Endothelial cell of umbilical vein (primary cell): ENCODE data around the gene PUS1. TPM values are rescaled to one million over a fixed set of nuclear protein-coding genes. Genes with fewer than 3 reads are reported as not detected.

Experiments
- BruUV-seq: library from RNA; stranded (reverse); fragments of 400-500 nt; replicated peaks from 2 replicates; lab custom pipeline; 2021; lab: Mats Ljungman, UMichigan
- CTCF ChIA-PET: fragments of 300-600, 350-600 bp; sonication (Branson Sonifier 250); formaldehyde crosslinking; loops from one replicate; lab custom pipeline; 2021; ENCODE audit warnings: antibody characterized with exemption, inconsistent platforms; lab: Charles Lee
- POLR2A ChIA-PET: fragments of 300-600, 350-600 bp; sonication (Branson Sonifier 250); formaldehyde crosslinking; loops from one replicate; lab custom pipeline; 2021; ENCODE audit warnings: antibody characterized with exemption, inconsistent platforms; lab: Charles Lee
- DNase-seq: peaks from one replicate; pipeline ENCODE4 v3.0.0-alpha.2; 2011; ENCODE audit warnings: low read depth, low spot score
- FAIRE-seq: peaks from 2 replicates; lab custom pipeline; 2011; peaks lifted over from hg19 to GRCh38; lab: Jason Lieb, UNC
- H2AFZ ChIP-seq: 2 replicates; pipeline ENCODE4 v1.6.0; 2012; ENCODE audit warnings: low read depth, low read length, control low read depth, inconsistent platforms
- H3K27ac ChIP-seq: 2 replicates; pipeline ENCODE4 v1.5.1; 2011; ENCODE audit warnings: low read depth, mild to moderate bottlenecking, control low read depth, low read length, moderate library complexity; ENCODE audit not compliant: insufficient read depth
- H3K27me3 ChIP-seq, 2 experiments: 2 replicates each; pipeline versions ENCODE4 v1.6.0 to v1.6.1; 2011; ENCODE audit warnings: low read length in 2 of 2, mixed read lengths in 1 of 2; ENCODE audit not compliant: control insufficient read depth in 2 of 2, insufficient read depth in 2 of 2
- H3K36me3 ChIP-seq, 2 experiments: 2 replicates in 1 of 2; 3 replicates in 1 of 2; pipeline ENCODE4 v1.5.1; 2011; ENCODE audit warnings: low read length in 2 of 2, mild to moderate bottlenecking in 1 of 2, moderate library complexity in 1 of 2; ENCODE audit not compliant: control insufficient read depth in 2 of 2, insufficient read depth in 2 of 2; ENCODE audit errors: extremely low read depth in 1 of 2
- H3K4me1 ChIP-seq: 3 replicates; pipeline ENCODE4 v1.5.1; 2011; ENCODE audit warnings: mild to moderate bottlenecking, low read length; ENCODE audit not compliant: control insufficient read depth, insufficient read depth; ENCODE audit errors: extremely low read depth
- H3K4me2 ChIP-seq: 2 replicates; pipeline ENCODE4 v1.6.1; 2011; ENCODE audit warnings: low read length, control low read depth, mixed read lengths; ENCODE audit not compliant: insufficient read depth
- H3K4me3 ChIP-seq, 3 experiments: fragments of 200-600 bp in 1 of 3; sonication (generic), shearing (Covaris generic) in 1 of 3; replicated peaks in 1 of 3; 2 replicates each; pipeline ENCODE4 v1.5.1; 2011 to 2016; ENCODE audit warnings: control low read depth in 3 of 3, low read length in 3 of 3, mild to moderate bottlenecking in 2 of 3, inconsistent platforms in 1 of 3, low read depth in 1 of 3, moderate library complexity in 1 of 3; ENCODE audit not compliant: insufficient read depth in 1 of 3
- H3K79me2 ChIP-seq: 2 replicates; pipeline ENCODE4 v1.6.0; 2012; ENCODE audit warnings: low read length, inconsistent platforms; ENCODE audit not compliant: control insufficient read depth, insufficient read depth
- H3K9ac ChIP-seq: replicated peaks from 2 replicates; pipeline ENCODE3; 2011; ENCODE audit warnings: low read length, control low read depth; ENCODE audit not compliant: insufficient read depth; ENCODE audit errors: extremely low read depth
- H3K9me1 ChIP-seq: replicated peaks from 3 replicates; pipeline ENCODE4 v1.6.0; 2011; ENCODE audit warnings: mild to moderate bottlenecking, low read length; ENCODE audit not compliant: control insufficient read depth, insufficient read depth; ENCODE audit errors: extremely low read depth
- H3K9me3 ChIP-seq: replicated peaks from 2 replicates; pipeline ENCODE4 v1.5.1; 2012; ENCODE audit warnings: low read length, inconsistent platforms; ENCODE audit not compliant: control insufficient read depth, insufficient read depth
- H4K20me1 ChIP-seq: replicated peaks from 2 replicates; pipeline ENCODE3; 2011; ENCODE audit warnings: mild to moderate bottlenecking, low read length; ENCODE audit not compliant: control insufficient read depth, insufficient read depth; ENCODE audit errors: extremely low read depth
- CTCF ChIP-seq, 2 donors: IDR thresholded peaks; 1 replicate in 1 of 2; 2 replicates in 1 of 2; pipeline ENCODE4 v1.5.1; 2011; ENCODE audit warnings: low read length in 2 of 2, mild to moderate bottlenecking in 2 of 2, moderate library complexity in 2 of 2, control low read depth in 1 of 2, inconsistent platforms in 1 of 2, low read depth in 1 of 2; ENCODE audit not compliant: insufficient read depth in 1 of 2; ENCODE audit errors: extremely low read depth in 1 of 2
- EZH2 ChIP-seq: IDR thresholded peaks from 2 replicates; pipeline ENCODE4 v1.6.1; 2012; ENCODE audit warnings: borderline replicate concordance, low read depth, mild to moderate bottlenecking, moderate library complexity, low read length, inconsistent platforms; ENCODE audit not compliant: severe bottlenecking
- FOS ChIP-seq: IDR thresholded peaks from 2 replicates; pipeline ENCODE4 v1.6.1; 2011; ENCODE audit warnings: mild to moderate bottlenecking, low read length, moderate library complexity, borderline replicate concordance; ENCODE audit not compliant: insufficient read depth
- GATA2 ChIP-seq: IDR thresholded peaks from 2 replicates; pipeline ENCODE4 v1.7.0; 2011; ENCODE audit warnings: low read depth, mild to moderate bottlenecking, moderate library complexity, mixed read lengths, low read length; ENCODE audit not compliant: insufficient read length, insufficient read depth
- JUN ChIP-seq: IDR thresholded peaks from 2 replicates; pipeline ENCODE4 v1.6.1; 2011; ENCODE audit warnings: borderline replicate concordance, low read depth; ENCODE audit not compliant: insufficient read length, insufficient read depth
- MAX ChIP-seq: IDR thresholded peaks from 2 replicates; pipeline ENCODE4 v1.6.1; 2011; ENCODE audit not compliant: insufficient read depth, insufficient read length
- MYC ChIP-seq: IDR thresholded peaks from one replicate; pipeline ENCODE4 v1.6.1; 2011; ENCODE audit warnings: mild to moderate bottlenecking, low read depth, low read length
- POLR2A ChIP-seq: IDR thresholded peaks from 2 replicates; pipeline ENCODE4 v1.6.1; 2012; ENCODE audit warnings: low read depth, mild to moderate bottlenecking, control low read depth, low read length
- POLR2AphosphoS5 ChIP-seq: IDR thresholded peaks from 2 replicates; pipeline ENCODE4 v1.6.1; 2012; ENCODE audit warnings: low read depth, mild to moderate bottlenecking, control low read depth, low read length, moderate library complexity; ENCODE audit not compliant: insufficient read depth
- dilution Hi-C: fragments of 300-500 bp; cut with MboI; formaldehyde crosslinking; loops from one replicate; pipeline ENCODE4 v1.15.0; 2019; ENCODE audit warnings: low sequenced_read_pairs; ENCODE audit not compliant: extremely low pct_ligation_motif_present
- intact Hi-C: fragments of 100-400 bp; cut with micrococcal nuclease; formaldehyde crosslinking; loops from one replicate; pipeline ENCODE4 v1.10.0; 2022
- polyA plus RNA-seq, 4 experiments: library from polyadenylated mRNA; depleted of rRNA in 3 of 4; stranded (reverse) in 3 of 4; unstranded in 1 of 4; fragments of >200 nt; gene quantifications; 2 replicates each; pipeline versions ENCODE4 v1.2.1 to v1.2.3, GENCODE V29; 2011 to 2012; ENCODE audit warnings: missing spikeins in 1 of 4
- total RNA-seq: library from RNA; stranded (reverse); gene quantifications from 2 replicates; pipeline ENCODE4 v1.2.3, GENCODE V29; 2021

PUS1 gene
- total and polyA plus RNA-seq, 2 donors (not counting 3 experiments of a cell fraction or from before 2014, with no cell fraction given): 33.9 to 52.2 TPM

- ChIA-PET POLR2A (no interaction called here), CTCF (interaction anchor here (2.0 kb wide), 1 partner anchor 13 kb away, joined by 6 read pairs; no protein-coding TSS in a partner anchor)
- Histone ChIP-seq H3K9me3 (no peaks in the 10 kb centered on the region), H3K27ac (no peak overlapping the region), H3K4me2 (no peak overlapping the region), H3K27me3 (no peaks in the 10 kb centered on the region), H3K4me3 (no peak overlapping the region), H3K4me1 (no peaks in the 10 kb centered on the region), H3K36me3 (peaks cover 21 to 38% of the 10 kb centered on the region in 2 experiments), H3K9me1 (no peaks in the 10 kb centered on the region), H3K9ac (no peak overlapping the region), H4K20me1 (no peaks in the 10 kb centered on the region), H2AFZ (no peak overlapping the region), H3K79me2 (no peaks in the 10 kb centered on the region)
- TF ChIP-seq JUN (no peak), MYC (no peak), FOS (no peak), POLR2A (no peak), MAX (no peak), GATA2 (no peak), POLR2AphosphoS5 (no peak), EZH2 (no peak), CTCF (IDR thresholded peaks at IDR 0.05; ENCODE audit: extremely low read depth in 1 of 2, insufficient read depth in 1 of 2, low read depth in 1 of 2, low read length in 2 of 2) (no peak)
- no TSS peak for BruUV-seq
- intact Hi-C loops (no loop called here), dilution Hi-C loops (no loop called here)
- FAIRE-seq: no peak
- DNase-seq: no peak
Measured at GRCh38 chr12:131987552-131987951, 58.5 kb downstream of the PUS1 start.
